H7 (cell line): Measurements from ENCODE around the gene PRKCZ. TPM values are rescaled to one million over a fixed set of nuclear protein-coding genes. Genes with fewer than 3 reads are reported as not detected.

Experiments used
- total RNA-seq: library from RNA; depleted of rRNA; stranded (reverse); fragments of >200 nt; shearing (Covaris generic); gene quantifications from 2 replicates; pipeline ENCODE4 v1.2.3, GENCODE V29; 2014; rRNA removed

PRKCZ gene
- total RNA-seq, 1 experiment from 2014 or later = 38.5 TPM

Other genes starting within 250 kb of the PRKCZ start
- gene GNB1, start 159.3 kb upstream of the PRKCZ start, total RNA-seq = 135 and 159 TPM in 2 replicates
- gene CALML6, start 135.2 kb upstream of the PRKCZ start, total RNA-seq = 1.6 and 3.7 TPM in 2 replicates
- 24.1 and 29.4 TPM in 2 replicates for gene TMEM52, start 131.1 kb upstream of the PRKCZ start, total RNA-seq
- gene CFAP74, start 46.6 kb upstream of the PRKCZ start, total RNA-seq = not detected in 2 replicates
- gene GABRD, start 31.1 kb upstream of the PRKCZ start, total RNA-seq = 2.7 and 5.1 TPM in 2 replicates
- gene FAAP20, start 144.4 kb downstream of the PRKCZ start, total RNA-seq = 60.5 and 69.9 TPM in 2 replicates
- 29.2 and 29.9 TPM in 2 replicates for gene SKI, start 177.9 kb downstream of the PRKCZ start, total RNA-seq